GM23248 (cell line): Measurements from ENCODE around the gene TMEM60.

Source experiments
- EZH2 ChIP-seq: fragments of 200-600 bp; sonication (generic); IDR thresholded peaks from 2 replicates; pipeline ENCODE4 v1.6.1; 2018; ENCODE audit warnings: antibody characterized with exemption, mild to moderate bottlenecking; ENCODE audit not compliant: insufficient read depth, poor library complexity, severe bottlenecking
- EZH2phosphoT487 ChIP-seq: fragments of 200-600 bp; sonication (generic); IDR thresholded peaks from 2 replicates; pipeline ENCODE4 v1.6.1; 2018; ENCODE audit warnings: antibody characterized with exemption, moderate library complexity, mild to moderate bottlenecking, low read depth; ENCODE audit not compliant: insufficient read depth

- TF ChIP-seq EZH2: no peak
- TF ChIP-seq EZH2phosphoT487: no peak
Measured at GRCh38 chr7:77782383-77782782, 15.9 kb downstream of the TMEM60 start.
